Esophagus muscularis mucosa (tissue), 4 donors: ENCODE measurements around the gene OR2V2. TPM values are rescaled to one million over a fixed set of nuclear protein-coding genes. Genes with fewer than 3 reads are reported as not detected.

Experiments used
- DNase-seq: peaks from one replicate; pipeline ENCODE4 v3.0.0-alpha.2; 2017; ENCODE audit errors: extremely low spot score
- H3K27ac ChIP-seq, 4 donors: fragments of 200-600 bp; sonication (generic); replicated peaks in 1 of 4; 1 replicate in 3 of 4; 2 replicates in 1 of 4; pipeline ENCODE4 v1.5.1; 2016 to 2019; ENCODE audit warnings: mild to moderate bottlenecking in 1 of 4
- H3K27me3 ChIP-seq, 4 donors: fragments of 200-600 bp; sonication (generic); one replicate each; pipeline versions ENCODE4 v1.5.1 to v1.6.0; 2016 to 2019
- H3K36me3 ChIP-seq, 4 donors: fragments of 200-600 bp; sonication (generic); one replicate each; pipeline ENCODE4 v1.5.1; 2016 to 2019
- H3K4me1 ChIP-seq, 4 donors: fragments of 200-600 bp; sonication (generic); one replicate each; pipeline ENCODE4 v1.5.1; 2016 to 2019
- H3K4me3 ChIP-seq, 4 donors: fragments of 200-600 bp; sonication (generic); 1 replicate in 2 of 4; 2 replicates in 2 of 4; pipeline ENCODE4 v1.5.1; 2016 to 2019; ENCODE audit warnings: mild to moderate bottlenecking in 4 of 4, moderate library complexity in 1 of 4
- H3K9me3 ChIP-seq, 4 donors: fragments of 200-600 bp; sonication (generic); 1 replicate in 3 of 4; 2 replicates in 1 of 4; pipeline ENCODE4 v1.5.1; 2016 to 2019
- CTCF ChIP-seq, 3 experiments: fragments of 200-600 bp in 2 of 3; fragments of 450-650 bp in 1 of 3; sonication (generic) in 2 of 3; IDR thresholded peaks; one replicate each; pipeline ENCODE4 v1.5.1; 2017 to 2019; ENCODE audit warnings: antibody characterized with exemption in 3 of 3, mild to moderate bottlenecking in 2 of 3, moderate library complexity in 1 of 3
- EP300 ChIP-seq: sonication (generic); formaldehyde crosslinking; IDR thresholded peaks from one replicate; pipeline ENCODE4 v1.6.1; 2017; ENCODE audit warnings: antibody characterized with exemption
- POLR2A ChIP-seq: fragments of 450-650 bp; IDR thresholded peaks from one replicate; pipeline ENCODE4 v1.6.1; 2017; ENCODE audit warnings: antibody characterized with exemption, moderate library complexity, mild to moderate bottlenecking, low read depth
- POLR2AphosphoS5 ChIP-seq, 2 donors: sonication (generic); formaldehyde crosslinking; IDR thresholded peaks; one replicate each; pipeline ENCODE4 v1.6.1; 2017; ENCODE audit warnings: antibody characterized with exemption in 2 of 2
- WGBS: methylation state at CpG from one replicate; pipeline ENCODE4 v1.1.5; 2018; 5-methylcytosine and 5-hydroxymethylcytosine counted together
- intact Hi-C: fragments of 100-400 bp; cut with DNase I; formaldehyde crosslinking; loops from one replicate; pipeline ENCODE4 v1.15.1; 2023
- total RNA-seq, 4 donors: library from RNA; depleted of rRNA; stranded (reverse); fragments of >200 nt; gene quantifications; one replicate each; pipeline versions ENCODE4 v1.1.0 to v1.2.1, GENCODE V29; 2016

The OR2V2 gene
- total RNA-seq, 4 donors from 2014 or later = not detected

- Histone ChIP-seq H3K9me3 (no peaks in the 10 kb centered on the region), H3K4me3 (no peak overlapping the region), H3K36me3 (no peaks in the 10 kb centered on the region), H3K27ac (no peak overlapping the region), H3K4me1 (peaks cover 0 to 3% (median 0%) of the 10 kb centered on the region in 4 donors), H3K27me3 (peaks cover 0 to 93% (median 0%) of the 10 kb centered on the region in 4 donors)
- intact Hi-C loops = no loop called here
- TF ChIP-seq CTCF (IDR thresholded peaks at IDR 0.05) (no peak), POLR2AphosphoS5 (IDR thresholded peaks at IDR 0.05) (no peak), POLR2A (no peak), EP300 (no peak)
- WGBS = 57% methylated on average over 28 of the region's 28 CpGs
- DNase-seq = no peak
Observed at GRCh38 chr5:181121675-181122561, 25.5 kb upstream of the OR2V2 start.

GRCh38 chr5:181124526-181124925, 22.9 kb upstream of the OR2V2 start:
- TF ChIP-seq CTCF (IDR thresholded peaks at IDR 0.05) = no peak
- no peak for TF ChIP-seq EP300
- no peak for TF ChIP-seq POLR2AphosphoS5 (IDR thresholded peaks at IDR 0.05)
- no peak for TF ChIP-seq POLR2A
- peaks cover 0 to 3% (median 0%) of the 10 kb centered on the region in 4 donors for H3K4me1 ChIP-seq
- H3K27me3 ChIP-seq = peaks cover 0 to 93% (median 0%) of the 10 kb centered on the region in 4 donors
- H3K27ac ChIP-seq = no peak overlapping the region
- intact Hi-C loops = no loop called here
- H3K9me3 ChIP-seq = no peaks in the 10 kb centered on the region
- 85% methylated on average over 3 of the region's 3 CpGs for WGBS
- H3K4me3 ChIP-seq = no peak overlapping the region
- no peak for DNase-seq
- no peaks in the 10 kb centered on the region for H3K36me3 ChIP-seq

GRCh38 chr5:181126841-181127240, 20.5 kb upstream of the OR2V2 start:
- no peak overlapping the region for H3K4me3 ChIP-seq
- peaks cover 0 to 2% (median 0%) of the 10 kb centered on the region in 4 donors for H3K4me1 ChIP-seq
- peaks cover 0 to 94% (median 0%) of the 10 kb centered on the region in 4 donors for H3K27me3 ChIP-seq
- DNase-seq = no peak
- H3K9me3 ChIP-seq = no peaks in the 10 kb centered on the region
- WGBS = 67% methylated on average over 18 of the region's 18 CpGs
- H3K27ac ChIP-seq = no peak overlapping the region
- TF ChIP-seq POLR2AphosphoS5 (IDR thresholded peaks at IDR 0.05) (no peak), CTCF (IDR thresholded peaks at IDR 0.05) (no peak), POLR2A (no peak), EP300 (no peak)
- intact Hi-C loops = no loop called here
- H3K36me3 ChIP-seq = no peaks in the 10 kb centered on the region

GRCh38 chr5:181127456-181127855, 19.9 kb upstream of the OR2V2 start:
- Histone ChIP-seq H3K4me3 (no peak overlapping the region), H3K27me3 (peaks cover 0 to 89% (median 0%) of the 10 kb centered on the region in 4 donors), H3K27ac (no peak overlapping the region), H3K36me3 (no peaks in the 10 kb centered on the region), H3K9me3 (no peaks in the 10 kb centered on the region), H3K4me1 (no peaks in the 10 kb centered on the region)
- intact Hi-C loops = no loop called here
- TF ChIP-seq CTCF (IDR thresholded peaks at IDR 0.05) = no peak
- TF ChIP-seq POLR2AphosphoS5 (IDR thresholded peaks at IDR 0.05) = no peak
- TF ChIP-seq EP300 = no peak
- TF ChIP-seq POLR2A = no peak
- DNase-seq = no peak
- WGBS = 20% methylated on average over 1 of the region's 10 CpGs
